SU-DHL-6 (cell line): ENCODE data around the gene BBX.

ENCODE experiments used
- H2AFZ ChIP-seq: fragments of 200-600 bp; sonication (generic); 2 replicates; pipeline ENCODE4 v1.6.1; 2014; ENCODE audit warnings: low read depth, mild to moderate bottlenecking, moderate library complexity, mixed read lengths, antibody characterized with exemption, low read length; ENCODE audit not compliant: severe bottlenecking
- H3F3A ChIP-seq: fragments of 200-600 bp; shearing (Covaris generic); 2 replicates; pipeline ENCODE4 v1.6.0; 2016; ENCODE audit warnings: antibody characterized with exemption, mild to moderate bottlenecking; ENCODE audit not compliant: insufficient read depth
- H3K27ac ChIP-seq: fragments of 200-600 bp; sonication (generic); 2 replicates; pipeline ENCODE4 v1.5.1; 2016; ENCODE audit warnings: low read depth, mild to moderate bottlenecking, low read length, moderate library complexity, mixed read lengths
- H3K27me3 ChIP-seq: fragments of 200-600 bp; sonication (generic), shearing (Covaris generic); 2 replicates; pipeline ENCODE4 v1.6.0; 2014; ENCODE audit warnings: mild to moderate bottlenecking, low read length
- H3K36me3 ChIP-seq: fragments of 200-600 bp; sonication (generic); 2 replicates; pipeline ENCODE4 v1.6.1; 2014; ENCODE audit warnings: mild to moderate bottlenecking, low read length, mixed read lengths
- H3K4me2 ChIP-seq: fragments of 300-600, 200-600 bp; shearing (Covaris generic), sonication (generic); 2 replicates; pipeline ENCODE4 v1.6.0; 2014; ENCODE audit warnings: low read length, low read depth, mild to moderate bottlenecking; ENCODE audit not compliant: poor library complexity, severe bottlenecking
- H3K4me3 ChIP-seq: fragments of 200-600 bp; sonication (generic); 2 replicates; pipeline ENCODE4 v1.5.1; 2014; ENCODE audit warnings: antibody characterized with exemption, low read length, mild to moderate bottlenecking, mixed read lengths; ENCODE audit not compliant: insufficient read depth, poor library complexity, severe bottlenecking
- H3K79me2 ChIP-seq: fragments of 200-600 bp; sonication (generic); 2 replicates; pipeline ENCODE4 v1.6.1; 2014; ENCODE audit warnings: mild to moderate bottlenecking, low read length, moderate library complexity; ENCODE audit not compliant: insufficient read depth
- H3K9ac ChIP-seq: fragments of 200-600 bp; sonication (generic); 2 replicates; pipeline ENCODE4 v1.7.0; 2014; ENCODE audit warnings: mild to moderate bottlenecking, low read length
- H3K9me2 ChIP-seq: fragments of 200-600 bp; sonication (generic); replicated peaks from 2 replicates; pipeline ENCODE4 v1.6.1; 2014; ENCODE audit warnings: low read length; ENCODE audit not compliant: insufficient read depth
- H3K9me3 ChIP-seq: fragments of 200-600 bp; sonication (generic); 2 replicates; pipeline ENCODE4 v1.6.1; 2014; ENCODE audit warnings: low read length, mixed read lengths; ENCODE audit not compliant: insufficient read depth
- H4K20me1 ChIP-seq: fragments of 200-600 bp; sonication (generic); 2 replicates; pipeline ENCODE4 v1.6.1; 2014; ENCODE audit warnings: low read depth, mild to moderate bottlenecking, antibody characterized with exemption, low read length, moderate library complexity, mixed read lengths
- CTCF ChIP-seq: fragments of 200-600 bp; sonication (generic); IDR thresholded peaks from one replicate; pipeline ENCODE4 v1.5.1; 2017; ENCODE audit warnings: antibody characterized with exemption, mild to moderate bottlenecking, low read length, moderate library complexity; ENCODE audit not compliant: insufficient read depth, poor library complexity, severe bottlenecking
- EZH2phosphoT487 ChIP-seq: fragments of 200-600 bp; sonication (generic), shearing (Covaris generic); conservative IDR thresholded peaks from 2 replicates; pipeline ENCODE4 v1.6.1; 2018; ENCODE audit warnings: mild to moderate bottlenecking, antibody characterized with exemption, low read length, moderate library complexity, mixed read lengths

The BBX gene

GRCh38 chr3:107611775-107612469 is 89.2 kb downstream of the BBX start:
- Histone ChIP-seq H3K9me3 (no peaks in the 10 kb centered on the region), H3K27me3 (no peaks in the 10 kb centered on the region), H2AFZ (no peak overlapping the region), H3K79me2 (peaks cover 17% of the 10 kb centered on the region), H3K27ac (no peak overlapping the region), H3K4me3 (no peak overlapping the region), H4K20me1 (0 out of 2 replicates have a peak, but pooled peaks cover 6% of the 10 kb centered on the region), H3K36me3 (no peaks in the 10 kb centered on the region), H3F3A (no peaks in the 10 kb centered on the region), H3K9ac (no peak overlapping the region), H3K9me2 (no peaks in the 10 kb centered on the region), H3K4me2 (no peak overlapping the region)
- TF ChIP-seq CTCF, result no peak
- no peak for TF ChIP-seq EZH2phosphoT487

- Histone ChIP-seq H3K9me2 (no peaks in the 10 kb centered on the region), H3K36me3 (no peaks in the 10 kb centered on the region), H3K79me2 (peaks cover 17% of the 10 kb centered on the region), H3K27me3 (no peaks in the 10 kb centered on the region), H3K27ac (no peak overlapping the region), H4K20me1 (peaks cover 9% of the 10 kb centered on the region; the same call in 1 of the 2 replicates), H3K4me3 (no peak overlapping the region), H3F3A (no peaks in the 10 kb centered on the region), H2AFZ (no peak overlapping the region), H3K4me2 (no peak overlapping the region), H3K9me3 (no peaks in the 10 kb centered on the region), H3K9ac (no peak overlapping the region)
- TF ChIP-seq EZH2phosphoT487, result no peak
Measured at GRCh38 chr3:107612664-107613084, 89.9 kb downstream of the BBX start.

GRCh38 chr3:107619549-107619948 is 96.8 kb downstream of the BBX start:
- Histone ChIP-seq H3K27ac (no peak overlapping the region), H3F3A (no peaks in the 10 kb centered on the region), H4K20me1 (peaks cover 24% of the 10 kb centered on the region; the same call in 1 of the 2 replicates), H2AFZ (no peak overlapping the region), H3K9ac (no peak overlapping the region), H3K4me3 (no peak overlapping the region), H3K9me3 (no peaks in the 10 kb centered on the region), H3K9me2 (no peaks in the 10 kb centered on the region), H3K36me3 (no peaks in the 10 kb centered on the region), H3K79me2 (peaks cover 14% of the 10 kb centered on the region; the same call in 1 of the 2 replicates), H3K4me2 (no peak overlapping the region), H3K27me3 (no peaks in the 10 kb centered on the region)
- TF ChIP-seq CTCF (no peak), EZH2phosphoT487 (no peak)

GRCh38 chr3:107620534-107620933 is 97.8 kb downstream of the BBX start:
- peaks cover 14% of the 10 kb centered on the region; the same call in 1 of the 2 replicates for H3K79me2 ChIP-seq
- no peaks in the 10 kb centered on the region for H3F3A ChIP-seq
- H3K9me3 ChIP-seq, result no peaks in the 10 kb centered on the region
- no peaks in the 10 kb centered on the region for H3K27me3 ChIP-seq
- no peak overlapping the region for H3K27ac ChIP-seq
- H3K4me3 ChIP-seq, result no peak overlapping the region
- H3K36me3 ChIP-seq, result no peaks in the 10 kb centered on the region
- no peak overlapping the region for H3K9ac ChIP-seq
- H4K20me1 ChIP-seq, result peaks cover 24% of the 10 kb centered on the region; the same call in 1 of the 2 replicates
- TF ChIP-seq EZH2phosphoT487 (no peak), CTCF (no peak)
- H3K4me2 ChIP-seq, result no peak overlapping the region
- no peaks in the 10 kb centered on the region for H3K9me2 ChIP-seq
- H2AFZ ChIP-seq, result no peak overlapping the region
